Spleen (tissue), 11 donors: ENCODE results near the gene TTC39A. TPM values are rescaled to one million over a fixed set of nuclear protein-coding genes. Genes with fewer than 3 reads are reported as not detected.

Source experiments
- DNase-seq: peaks from one replicate; pipeline ENCODE4 v3.0.0-alpha.2; 2020
- H3K27ac ChIP-seq, 8 donors: fragments of 200-600 bp; sonication (generic) in 7 of 8; 1 replicate in 4 of 8; 2 replicates in 4 of 8; pipeline versions ENCODE4 v1.5.0 to v1.8.0; 2016 to 2021; ENCODE audit warnings: inconsistent platforms in 4 of 8, mild to moderate bottlenecking in 4 of 8, moderate library complexity in 1 of 8
- H3K27me3 ChIP-seq, 7 donors: fragments of 200-600 bp; sonication (generic) in 6 of 7; replicated peaks in 1 of 7; 1 replicate in 4 of 7; 2 replicates in 3 of 7; pipeline versions ENCODE4 v1.5.0 to v1.8.0; 2016 to 2021; ENCODE audit warnings: inconsistent platforms in 3 of 7, mild to moderate bottlenecking in 1 of 7
- H3K36me3 ChIP-seq, 6 donors: fragments of 200-600 bp; sonication (generic) in 5 of 6; 1 replicate in 4 of 6; 2 replicates in 2 of 6; pipeline versions ENCODE4 v1.5.0 to v1.8.0; 2016 to 2021; ENCODE audit warnings: inconsistent platforms in 2 of 6
- H3K4me1 ChIP-seq, 6 donors: fragments of 200-600 bp; sonication (generic) in 5 of 6; 1 replicate in 3 of 6; 2 replicates in 3 of 6; pipeline versions ENCODE4 v1.5.0 to v1.8.0; 2016 to 2021; ENCODE audit warnings: inconsistent platforms in 3 of 6
- H3K4me3 ChIP-seq, 8 donors: fragments of 200-600 bp; sonication (generic) in 7 of 8; 1 replicate in 4 of 8; 2 replicates in 4 of 8; pipeline versions ENCODE4 v1.5.0 to v1.8.0; 2016 to 2021; ENCODE audit warnings: inconsistent platforms in 4 of 8, mild to moderate bottlenecking in 4 of 8, moderate library complexity in 2 of 8
- H3K9me3 ChIP-seq, 8 donors: fragments of 200-600 bp; sonication (generic) in 7 of 8; 1 replicate in 4 of 8; 2 replicates in 4 of 8; pipeline versions ENCODE4 v1.5.0 to v1.8.0; 2016 to 2021; ENCODE audit warnings: inconsistent platforms in 4 of 8
- POLR2A ChIP-seq, 3 donors: fragments of 450-650 bp; IDR thresholded peaks; one replicate each; pipeline ENCODE4 v1.5.1; 2017; ENCODE audit warnings: antibody characterized with exemption in 3 of 3, mild to moderate bottlenecking in 1 of 3
- POLR2AphosphoS5 ChIP-seq, 3 donors: sonication (generic); formaldehyde crosslinking; IDR thresholded peaks; one replicate each; pipeline ENCODE4 v1.5.1; 2017; ENCODE audit warnings: antibody characterized with exemption in 3 of 3
- WGBS, 5 donors: extraction: QIAGEN DNeasy Blood & Tissue Kit in 3 of 5; methylation state at CpG; one replicate each; pipeline versions ENCODE4 v1.1.5 to v1.1.7; 2013 to 2018; 5-methylcytosine and 5-hydroxymethylcytosine counted together
- intact Hi-C: fragments of 100-400 bp; cut with DNase I; formaldehyde crosslinking; loops from one replicate; pipeline ENCODE4 v1.15.0; 2023; ENCODE audit warnings: low total_unique reads
- polyA plus RNA-seq, 3 donors: library from polyadenylated mRNA; stranded (reverse); fragments of 200-250 nt; gene quantifications; one replicate each; pipeline ENCODE4 v1.2.1, GENCODE V29; 2013
- total RNA-seq, 7 donors: library from RNA; depleted of rRNA in 3 of 7; stranded (reverse); fragments of >200 nt in 3 of 7; fragmentation: NEBNext Ultra II Directional in 4 of 7; extraction: Animal tissue kit (Norgen Biotek cat#: 25700) in 4 of 7; gene quantifications; one replicate each; pipeline versions ENCODE4 v1.1.0 to v1.2.1, GENCODE V29; 2016 to 2021
- TF ChIP-seq, protein P1 (sequence below), 11 experiments: fragments of 200-600 bp in 7 of 11; fragments of 450-650 bp in 4 of 11; sonication (generic) in 4 of 11; IDR thresholded peaks in 8 of 11; conservative IDR thresholded peaks in 3 of 11; 1 replicate in 7 of 11; 2 replicates in 4 of 11; pipeline versions ENCODE4 v1.4.0 to v1.8.0; 2016 to 2021; ENCODE audit warnings: antibody characterized with exemption in 11 of 11, inconsistent platforms in 4 of 11, mild to moderate bottlenecking in 1 of 11
- donor health status: healthy with polysubstance abuse.
- donor health status: DM: no; HTN: no; CAD: no; lungs with moderate emphysema.
- donor health status: DM: no; HTN: no; CAD: no.
- donor health status: Bipolar disorder and iron deficiency.
- donor health status: healthy.
- donor health status: DM: no; HTN: no; CAD: no.
- donor health status: DM: yes; HTN: yes; CAD: no.

The TTC39A gene
- total and polyA plus RNA-seq, 10 donors: 0.24 to 2.4 (median 0.70) TPM; not detected in 1

DNA sequence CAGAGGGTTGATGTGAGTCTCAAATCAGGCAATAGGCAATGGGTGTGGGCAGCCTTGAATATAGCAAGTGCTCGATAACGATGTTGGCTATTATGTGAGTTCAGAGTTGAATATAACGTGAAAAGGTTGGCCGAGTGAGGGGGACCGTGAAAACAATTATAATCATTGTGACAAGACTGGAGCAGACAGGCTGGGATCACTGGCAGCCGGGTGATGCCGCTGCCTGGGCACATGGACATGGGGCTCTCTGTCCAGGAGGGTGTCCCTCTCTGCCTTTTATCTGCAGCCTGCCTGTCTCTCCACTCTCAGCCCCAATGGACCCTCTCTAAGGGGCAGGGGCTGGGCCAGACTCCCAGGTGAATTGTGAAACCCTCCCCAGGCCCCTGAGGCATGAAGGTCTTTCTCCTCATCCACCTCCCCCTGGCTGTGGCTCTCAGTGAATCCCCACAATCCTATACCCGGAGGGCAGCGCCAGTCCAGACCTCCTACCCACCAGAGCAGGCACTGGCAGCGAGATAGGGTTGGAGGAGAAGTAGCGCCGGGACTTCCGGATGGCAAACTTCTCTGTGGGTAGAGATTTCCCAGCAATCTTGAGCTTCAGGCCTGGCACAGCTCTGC, 36.4 kb downstream of the TTC39A start:
- no peak for DNase-seq
- TF ChIP-seq POLR2AphosphoS5 (IDR thresholded peaks at IDR 0.05) (no peak), POLR2A (IDR thresholded peaks at IDR 0.05) (no peak)
- TF ChIP-seq, protein P1, sequence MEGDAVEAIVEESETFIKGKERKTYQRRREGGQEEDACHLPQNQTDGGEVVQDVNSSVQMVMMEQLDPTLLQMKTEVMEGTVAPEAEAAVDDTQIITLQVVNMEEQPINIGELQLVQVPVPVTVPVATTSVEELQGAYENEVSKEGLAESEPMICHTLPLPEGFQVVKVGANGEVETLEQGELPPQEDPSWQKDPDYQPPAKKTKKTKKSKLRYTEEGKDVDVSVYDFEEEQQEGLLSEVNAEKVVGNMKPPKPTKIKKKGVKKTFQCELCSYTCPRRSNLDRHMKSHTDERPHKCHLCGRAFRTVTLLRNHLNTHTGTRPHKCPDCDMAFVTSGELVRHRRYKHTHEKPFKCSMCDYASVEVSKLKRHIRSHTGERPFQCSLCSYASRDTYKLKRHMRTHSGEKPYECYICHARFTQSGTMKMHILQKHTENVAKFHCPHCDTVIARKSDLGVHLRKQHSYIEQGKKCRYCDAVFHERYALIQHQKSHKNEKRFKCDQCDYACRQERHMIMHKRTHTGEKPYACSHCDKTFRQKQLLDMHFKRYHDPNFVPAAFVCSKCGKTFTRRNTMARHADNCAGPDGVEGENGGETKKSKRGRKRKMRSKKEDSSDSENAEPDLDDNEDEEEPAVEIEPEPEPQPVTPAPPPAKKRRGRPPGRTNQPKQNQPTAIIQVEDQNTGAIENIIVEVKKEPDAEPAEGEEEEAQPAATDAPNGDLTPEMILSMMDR (IDR thresholded peaks at IDR 0.05 in 8 of 11, conservative IDR thresholded peaks at IDR 0.05 in 3 of 11): no peak
- intact Hi-C loops: no loop called here
- Histone ChIP-seq H3K9me3 (no peaks in the 10 kb centered on the region), H3K27ac (no peak overlapping the region), H3K27me3 (no peaks in the 10 kb centered on the region), H3K4me3 (no peak overlapping the region), H3K36me3 (no peaks in the 10 kb centered on the region), H3K4me1 (peaks cover 0 to 31% (median 13%) of the 10 kb centered on the region in 6 donors)
- 88 to 91% (median 90%) methylated on average over 13 of the region's 13 CpGs for WGBS, 5 donors

DNA sequence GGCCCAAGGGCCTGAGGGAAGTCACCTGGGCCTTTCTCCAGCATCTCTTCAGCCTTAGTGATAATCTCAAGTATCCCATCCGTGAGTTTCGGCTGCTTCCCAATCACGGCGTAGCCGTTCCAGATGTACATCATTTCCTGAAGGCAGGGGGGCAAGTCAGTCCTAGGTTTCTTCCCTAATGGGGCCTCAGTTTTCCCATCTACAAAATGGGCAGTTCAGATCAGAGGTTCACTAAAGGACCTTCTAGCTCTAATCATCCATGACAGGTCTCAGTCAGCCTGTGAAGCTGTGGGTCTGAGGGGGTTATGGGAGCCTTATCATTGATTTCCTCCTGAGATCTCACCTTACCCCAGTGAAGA, 39.9 kb downstream of the TTC39A start:
- intact Hi-C loops: no loop called here
- 80 to 94% (median 91%) methylated on average over 5 of the region's 5 CpGs for WGBS, 5 donors

DNA sequence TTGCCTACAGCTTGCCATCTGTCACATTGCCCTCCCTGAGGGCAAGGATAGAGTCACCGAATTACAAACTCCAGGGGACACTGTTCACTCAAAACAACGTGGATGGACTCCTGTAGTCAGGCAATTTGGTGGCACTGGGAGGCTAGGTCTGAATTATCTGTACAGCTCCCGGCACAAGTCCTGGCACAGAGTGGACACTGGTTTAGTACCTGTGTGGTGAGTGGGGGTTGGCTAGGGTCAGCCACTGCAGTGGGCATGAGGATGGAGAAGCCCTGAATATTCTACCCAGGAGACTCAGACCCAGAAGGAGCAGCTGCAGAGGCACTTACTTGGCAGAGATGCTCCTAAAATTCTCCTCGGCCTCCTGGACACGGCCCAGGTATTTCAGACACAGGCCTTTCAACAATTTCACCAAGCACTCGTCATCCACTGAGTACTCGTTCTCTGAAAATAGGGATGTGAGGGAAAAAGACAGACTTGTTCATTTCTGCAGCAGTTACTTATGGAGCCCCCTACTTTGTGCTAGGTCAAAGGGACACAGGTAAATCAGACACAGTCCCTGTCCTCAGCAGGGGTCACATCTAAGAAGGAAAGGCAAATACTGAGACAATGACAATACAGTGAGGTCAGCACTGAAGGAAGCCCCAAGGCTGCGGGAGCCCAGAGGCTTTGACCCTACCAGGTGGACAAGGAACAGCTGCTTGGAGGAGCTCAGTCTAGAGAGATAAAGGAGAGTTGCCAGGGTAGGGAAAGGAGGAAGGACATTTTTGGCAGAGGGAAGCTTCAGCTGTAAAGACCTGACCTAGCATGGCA, 40.5 kb downstream of the TTC39A start:
- no peak overlapping the region for H3K4me3 ChIP-seq
- H3K27ac ChIP-seq: no peak overlapping the region
- intact Hi-C loops: no loop called here
- H3K4me1 ChIP-seq: peaks cover 0 to 2% (median 0%) of the 10 kb centered on the region in 6 donors
- TF ChIP-seq, protein P1 (IDR thresholded peaks at IDR 0.05 in 8 of 11, conservative IDR thresholded peaks at IDR 0.05 in 3 of 11): no peak
- no peak for TF ChIP-seq POLR2AphosphoS5 (IDR thresholded peaks at IDR 0.05)
- TF ChIP-seq POLR2A (IDR thresholded peaks at IDR 0.05): no peak
- H3K36me3 ChIP-seq: no peaks in the 10 kb centered on the region
- no peaks in the 10 kb centered on the region for H3K9me3 ChIP-seq
- DNase-seq: no peak
- no peaks in the 10 kb centered on the region for H3K27me3 ChIP-seq
- WGBS, 5 donors: 91 to 98% (median 93%) methylated on average over 8 of the region's 8 CpGs

More for the DNA sequence above, 39.9 kb downstream of the TTC39A start:
- Histone ChIP-seq H3K4me1 (peaks cover 0 to 8% (median 0%) of the 10 kb centered on the region in 6 donors), H3K9me3 (no peaks in the 10 kb centered on the region), H3K27me3 (no peaks in the 10 kb centered on the region), H3K4me3 (no peak overlapping the region), H3K27ac (no peak overlapping the region), H3K36me3 (no peaks in the 10 kb centered on the region)
- TF ChIP-seq POLR2A (IDR thresholded peaks at IDR 0.05): no peak
- TF ChIP-seq, protein P1 (IDR thresholded peaks at IDR 0.05 in 8 of 11, conservative IDR thresholded peaks at IDR 0.05 in 3 of 11): no peak
- no peak for TF ChIP-seq POLR2AphosphoS5 (IDR thresholded peaks at IDR 0.05)
- DNase-seq: no peak

DNA sequence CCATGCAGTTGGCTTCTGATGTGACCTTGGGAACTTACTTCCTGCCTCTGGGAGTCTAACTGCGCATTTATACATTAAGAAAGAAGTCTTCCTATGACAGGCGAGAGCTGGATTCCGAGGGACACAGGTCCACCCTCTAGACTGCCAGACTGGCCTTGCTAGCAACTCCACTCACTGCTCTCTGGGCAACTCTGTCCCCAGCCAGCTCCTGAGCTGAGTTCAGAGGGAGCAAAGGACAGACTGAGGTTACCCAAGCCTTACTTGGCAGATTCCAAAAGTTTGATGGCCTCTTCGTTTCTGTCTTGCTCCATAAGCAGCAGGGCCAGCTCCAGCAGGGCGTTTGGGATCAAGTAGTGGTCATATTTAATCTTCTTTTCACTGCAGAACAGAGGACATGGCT, 41.8 kb downstream of the TTC39A start:
- H3K27me3 ChIP-seq: no peaks in the 10 kb centered on the region
- WGBS, 5 donors: 63 to 90% (median 78%) methylated on average over 4 to 5 of the region's 5 CpGs
- intact Hi-C loops: no loop called here
- no peak for DNase-seq
- TF ChIP-seq, protein P1 (IDR thresholded peaks at IDR 0.05 in 8 of 11, conservative IDR thresholded peaks at IDR 0.05 in 3 of 11): no peak
- no peak for TF ChIP-seq POLR2AphosphoS5 (IDR thresholded peaks at IDR 0.05)
- no peak for TF ChIP-seq POLR2A (IDR thresholded peaks at IDR 0.05)
- no peak overlapping the region for H3K27ac ChIP-seq
- no peaks in the 10 kb centered on the region for H3K36me3 ChIP-seq
- H3K4me1 ChIP-seq: no peaks in the 10 kb centered on the region
- no peak overlapping the region for H3K4me3 ChIP-seq
- H3K9me3 ChIP-seq: no peaks in the 10 kb centered on the region
